COLO668 (cell line): ENCODE measurements around the gene FHIT.
"Not testable (repeated sequence)": the region's sequence is repeated elsewhere in the genome, so short reads cannot be mapped to it uniquely, and the experiment has no call there.

Experiments used
- DNase-seq: peaks from one replicate; lab custom pipeline; 2025; ENCODE audit not compliant: unreplicated experiment; lab: John Stamatoyannopoulos, UW

FHIT gene

GRCh38 chr3:59990915-59991314 lies 1260.3 kb downstream of the FHIT start:
- DNase-seq: peak; percentile 6

- DNase-seq: no peak
Measured at GRCh38 chr3:59982510-59982909, 1268.7 kb downstream of the FHIT start.

GRCh38 chr3:59981377-59981776 lies 1269.9 kb downstream of the FHIT start:
- no peak for DNase-seq

- no peak for DNase-seq
Measured at GRCh38 chr3:59980576-59980975, 1270.7 kb downstream of the FHIT start.

GRCh38 chr3:59979542-59979941 lies 1271.7 kb downstream of the FHIT start:
- no peak for DNase-seq

- DNase-seq: no peak
Measured at GRCh38 chr3:59978979-59979378, 1272.3 kb downstream of the FHIT start.

- DNase-seq: no peak
Measured at GRCh38 chr3:59970796-59971195, 1280.5 kb downstream of the FHIT start.

- no peak for DNase-seq
Measured at GRCh38 chr3:59970376-59970775, 1280.9 kb downstream of the FHIT start.

GRCh38 chr3:59968513-59969045 lies 1282.7 kb downstream of the FHIT start:
- no peak for DNase-seq

GRCh38 chr3:59963676-59964075 lies 1287.6 kb downstream of the FHIT start:
- no peak for DNase-seq

GRCh38 chr3:59957150-59957549 lies 1294.1 kb downstream of the FHIT start:
- DNase-seq: no peak

- no peak for DNase-seq
Measured at GRCh38 chr3:59953104-59953503, 1298.1 kb downstream of the FHIT start.

- DNase-seq: no peak
Measured at GRCh38 chr3:59949311-59949710, 1301.9 kb downstream of the FHIT start.

GRCh38 chr3:59946401-59946800 lies 1304.9 kb downstream of the FHIT start:
- DNase-seq: no peak

- DNase-seq: no peak
Measured at GRCh38 chr3:59940718-59941117, 1310.5 kb downstream of the FHIT start.

GRCh38 chr3:59939826-59940426 lies 1311.3 kb downstream of the FHIT start:
- DNase-seq: no peak

GRCh38 chr3:59938828-59939227 lies 1312.4 kb downstream of the FHIT start:
- no peak for DNase-seq

- no peak for DNase-seq
Measured at GRCh38 chr3:59937201-59937600, 1314.1 kb downstream of the FHIT start.

- DNase-seq: no peak
Measured at GRCh38 chr3:59936472-59936871, 1314.8 kb downstream of the FHIT start.

GRCh38 chr3:59935025-59935424 lies 1316.2 kb downstream of the FHIT start:
- no peak for DNase-seq

- not testable (repeated sequence) for DNase-seq
Measured at GRCh38 chr3:59934560-59934959, 1316.7 kb downstream of the FHIT start.

- no peak for DNase-seq
Measured at GRCh38 chr3:59930170-59930569, 1321.1 kb downstream of the FHIT start.

GRCh38 chr3:59927056-59927455 lies 1324.2 kb downstream of the FHIT start:
- no peak for DNase-seq
